Vagina (tissue), 2 donors: Measurements from ENCODE around the gene CLEC9A. TPM values are rescaled to one million over a fixed set of nuclear protein-coding genes. Genes with fewer than 3 reads are reported as not detected.
"Not testable (repeated sequence)": the region's sequence is repeated elsewhere in the genome, so short reads cannot be mapped to it uniquely, and the experiment has no call there.

ENCODE experiments used
- DNase-seq, 2 donors: peaks; one replicate each; pipeline ENCODE4 v3.0.0-alpha.2; 2017; ENCODE audit errors: extremely low spot score in 2 of 2
- H3K27ac ChIP-seq: fragments of 200-600 bp; sonication (generic); one replicate; pipeline ENCODE4 v1.5.1; 2019
- H3K27me3 ChIP-seq: fragments of 200-600 bp; sonication (generic); one replicate; pipeline ENCODE4 v1.5.1; 2019
- H3K36me3 ChIP-seq, 2 donors: fragments of 200-600 bp; sonication (generic); one replicate each; pipeline ENCODE4 v1.5.1; 2017 to 2019
- H3K4me1 ChIP-seq: fragments of 200-600 bp; sonication (generic); one replicate; pipeline ENCODE4 v1.5.1; 2019
- H3K4me3 ChIP-seq, 2 donors: fragments of 200-600 bp; sonication (generic); 1 replicate in 1 of 2; 2 replicates in 1 of 2; pipeline ENCODE4 v1.5.1; 2016 to 2019
- H3K9me3 ChIP-seq: fragments of 200-600 bp; sonication (generic); one replicate; pipeline ENCODE4 v1.5.1; 2019
- POLR2A ChIP-seq, 2 donors: fragments of 450-650 bp; IDR thresholded peaks; one replicate each; pipeline ENCODE4 v1.6.1; 2017; ENCODE audit warnings: antibody characterized with exemption in 2 of 2, mild to moderate bottlenecking in 2 of 2, moderate library complexity in 2 of 2
- POLR2AphosphoS5 ChIP-seq, 2 donors: sonication (generic); formaldehyde crosslinking; IDR thresholded peaks; one replicate each; pipeline ENCODE4 v1.9.0; 2017; ENCODE audit warnings: antibody characterized with exemption in 2 of 2, mild to moderate bottlenecking in 2 of 2, low read depth in 1 of 2; ENCODE audit not compliant: insufficient read depth in 1 of 2
- intact Hi-C: fragments of 100-400 bp; cut with DNase I; formaldehyde crosslinking; loops from one replicate; pipeline ENCODE4 v1.15.1; 2023
- total RNA-seq: library from RNA; depleted of rRNA; stranded (reverse); fragments of >200 nt; gene quantifications from one replicate; pipeline ENCODE4 v1.2.3, GENCODE V29; 2016
- TF ChIP-seq, protein P1 (sequence below), 3 experiments: fragments of 450-650 bp in 2 of 3; fragments of 200-600 bp in 1 of 3; sonication (generic) in 1 of 3; IDR thresholded peaks; one replicate each; pipeline ENCODE4 v1.5.1; 2017 to 2019; ENCODE audit warnings: antibody characterized with exemption in 3 of 3, mild to moderate bottlenecking in 2 of 3, moderate library complexity in 2 of 3

CLEC9A gene
- total RNA-seq, 1 donor from 2014 or later: not detected

DNA sequence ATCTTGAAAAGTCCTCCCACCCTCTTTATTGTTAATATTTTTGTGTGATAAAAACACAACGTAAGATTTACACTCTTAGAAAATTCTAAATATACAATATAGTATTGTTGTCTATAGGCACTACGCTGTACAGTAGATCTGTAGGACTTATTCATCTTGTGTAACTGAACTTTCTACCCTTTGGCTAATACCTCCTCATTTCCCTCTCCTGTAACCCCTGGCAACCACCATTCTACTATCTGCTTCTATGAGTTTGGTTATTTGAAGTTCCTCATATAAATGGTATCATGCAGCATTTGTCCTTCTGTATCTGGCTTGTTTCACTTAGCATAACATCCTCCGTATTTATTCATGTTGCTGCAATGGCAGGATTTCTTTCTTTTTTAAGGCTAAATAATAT is 5.2 kb upstream of the CLEC9A start:
- Histone ChIP-seq H3K36me3 (no peaks in the 10 kb centered on the region), H3K4me1 (no peaks in the 10 kb centered on the region), H3K9me3 (no peaks in the 10 kb centered on the region), H3K27me3 (no peaks in the 10 kb centered on the region), H3K27ac (no peak overlapping the region), H3K4me3 (no peak overlapping the region)
- intact Hi-C loops: no loop called here
- no peak for DNase-seq
- TF ChIP-seq POLR2A (IDR thresholded peaks at IDR 0.05) (no peak), POLR2AphosphoS5 (IDR thresholded peaks at IDR 0.05; ENCODE audit: insufficient read depth in 1 of 2, low read depth in 1 of 2) (no peak)
- TF ChIP-seq, protein P1, sequence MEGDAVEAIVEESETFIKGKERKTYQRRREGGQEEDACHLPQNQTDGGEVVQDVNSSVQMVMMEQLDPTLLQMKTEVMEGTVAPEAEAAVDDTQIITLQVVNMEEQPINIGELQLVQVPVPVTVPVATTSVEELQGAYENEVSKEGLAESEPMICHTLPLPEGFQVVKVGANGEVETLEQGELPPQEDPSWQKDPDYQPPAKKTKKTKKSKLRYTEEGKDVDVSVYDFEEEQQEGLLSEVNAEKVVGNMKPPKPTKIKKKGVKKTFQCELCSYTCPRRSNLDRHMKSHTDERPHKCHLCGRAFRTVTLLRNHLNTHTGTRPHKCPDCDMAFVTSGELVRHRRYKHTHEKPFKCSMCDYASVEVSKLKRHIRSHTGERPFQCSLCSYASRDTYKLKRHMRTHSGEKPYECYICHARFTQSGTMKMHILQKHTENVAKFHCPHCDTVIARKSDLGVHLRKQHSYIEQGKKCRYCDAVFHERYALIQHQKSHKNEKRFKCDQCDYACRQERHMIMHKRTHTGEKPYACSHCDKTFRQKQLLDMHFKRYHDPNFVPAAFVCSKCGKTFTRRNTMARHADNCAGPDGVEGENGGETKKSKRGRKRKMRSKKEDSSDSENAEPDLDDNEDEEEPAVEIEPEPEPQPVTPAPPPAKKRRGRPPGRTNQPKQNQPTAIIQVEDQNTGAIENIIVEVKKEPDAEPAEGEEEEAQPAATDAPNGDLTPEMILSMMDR (IDR thresholded peaks at IDR 0.05): no peak

DNA sequence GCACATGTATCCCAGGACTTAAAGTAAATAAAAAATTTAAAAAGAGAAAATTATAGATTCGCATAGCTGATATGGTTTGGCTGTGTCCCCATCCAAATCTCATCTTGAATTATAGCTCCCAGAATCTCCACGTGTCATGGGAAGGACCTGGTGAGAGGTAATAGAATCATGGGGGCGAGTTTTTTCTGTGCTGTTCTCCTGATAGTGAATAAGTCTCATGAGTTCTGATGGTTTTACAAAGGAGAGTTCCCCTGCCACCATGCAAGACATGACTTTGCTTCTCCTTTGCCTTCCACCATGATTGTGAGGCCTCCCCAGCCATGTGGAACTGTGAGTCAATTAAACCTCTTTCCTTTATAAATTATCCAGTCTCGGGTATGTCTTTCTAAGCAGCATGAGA is 3.8 kb upstream of the CLEC9A start:
- DNase-seq, H3K4me1 ChIP-seq, H3K4me3 ChIP-seq, H3K9me3 ChIP-seq, H3K27me3 ChIP-seq, H3K27ac ChIP-seq, H3K36me3 ChIP-seq, intact Hi-C loops: not testable (repeated sequence)

GRCh38 chr12:10027311-10027710 is 3.2 kb upstream of the CLEC9A start:
- H3K4me1 ChIP-seq: no peaks in the 10 kb centered on the region
- no peak overlapping the region for H3K27ac ChIP-seq
- intact Hi-C loops: no loop called here
- DNase-seq: no peak
- TF ChIP-seq POLR2A (IDR thresholded peaks at IDR 0.05) (no peak), POLR2AphosphoS5 (IDR thresholded peaks at IDR 0.05; ENCODE audit: insufficient read depth in 1 of 2, low read depth in 1 of 2) (no peak)
- TF ChIP-seq, protein P1 (IDR thresholded peaks at IDR 0.05): no peak
- H3K9me3 ChIP-seq: no peaks in the 10 kb centered on the region
- H3K27me3 ChIP-seq: no peaks in the 10 kb centered on the region
- no peaks in the 10 kb centered on the region for H3K36me3 ChIP-seq
- no peak overlapping the region for H3K4me3 ChIP-seq

GRCh38 chr12:10027721-10028120 is 2.8 kb upstream of the CLEC9A start:
- H3K4me3 ChIP-seq: no peak overlapping the region
- H3K27ac ChIP-seq: no peak overlapping the region
- TF ChIP-seq, protein P1 (IDR thresholded peaks at IDR 0.05): no peak
- TF ChIP-seq POLR2AphosphoS5 (IDR thresholded peaks at IDR 0.05; ENCODE audit: insufficient read depth in 1 of 2, low read depth in 1 of 2) (no peak), POLR2A (IDR thresholded peaks at IDR 0.05) (no peak)
- no peaks in the 10 kb centered on the region for H3K36me3 ChIP-seq
- H3K9me3 ChIP-seq: no peaks in the 10 kb centered on the region
- no peaks in the 10 kb centered on the region for H3K27me3 ChIP-seq
- no peak for DNase-seq
- no peaks in the 10 kb centered on the region for H3K4me1 ChIP-seq
- intact Hi-C loops: no loop called here

DNA sequence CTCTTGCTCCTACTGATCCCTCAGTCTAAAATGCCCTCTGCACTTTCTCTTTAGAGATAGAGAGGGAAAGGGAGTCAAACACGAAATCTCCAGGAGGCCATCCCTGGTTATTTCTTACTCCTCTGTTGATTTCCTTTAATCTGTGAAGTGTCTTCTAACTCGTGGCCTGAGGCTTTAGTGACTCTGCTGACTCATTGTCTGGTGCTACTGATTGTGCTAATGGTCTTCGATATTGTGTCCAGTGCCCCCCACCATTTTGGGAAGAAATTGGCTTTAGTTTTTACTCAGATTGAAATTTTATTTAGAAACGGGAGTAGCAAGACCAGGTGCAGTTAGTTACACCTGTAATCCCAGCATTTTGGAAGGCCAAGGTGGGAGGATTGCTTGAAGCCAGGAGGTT is 839 bp downstream of the CLEC9A start:
- Histone ChIP-seq H3K9me3 (no peaks in the 10 kb centered on the region), H3K4me3 (no peak overlapping the region), H3K4me1 (no peaks in the 10 kb centered on the region), H3K36me3 (no peaks in the 10 kb centered on the region), H3K27ac (no peak overlapping the region), H3K27me3 (no peaks in the 10 kb centered on the region)
- DNase-seq: no peak
- intact Hi-C loops: loop anchor here (5.0 kb wide), 1 partner anchor 106 kb away; no protein-coding TSS in a partner anchor
- TF ChIP-seq, protein P1 (IDR thresholded peaks at IDR 0.05): no peak
- no peak for TF ChIP-seq POLR2A (IDR thresholded peaks at IDR 0.05)
- no peak for TF ChIP-seq POLR2AphosphoS5 (IDR thresholded peaks at IDR 0.05; ENCODE audit: insufficient read depth in 1 of 2, low read depth in 1 of 2)

- Histone ChIP-seq H3K27ac (no peak overlapping the region), H3K9me3 (no peaks in the 10 kb centered on the region), H3K36me3 (no peaks in the 10 kb centered on the region), H3K4me3 (no peak overlapping the region), H3K4me1 (no peaks in the 10 kb centered on the region), H3K27me3 (no peaks in the 10 kb centered on the region)
- TF ChIP-seq POLR2A (IDR thresholded peaks at IDR 0.05) (no peak), POLR2AphosphoS5 (IDR thresholded peaks at IDR 0.05; ENCODE audit: insufficient read depth in 1 of 2, low read depth in 1 of 2) (no peak)
- TF ChIP-seq, protein P1 (IDR thresholded peaks at IDR 0.05): no peak
- no peak for DNase-seq
- intact Hi-C loops: loop anchor here (5.0 kb wide), 1 partner anchor 106 kb away; no protein-coding TSS in a partner anchor
These were observed 1.3 kb downstream of the CLEC9A start for GRCh38 chr12:10031771-10032175.
